Activated CD4-positive, alpha-beta T cell treated with anti-CD3 and anti-CD28 coated beads, Interleukin-2, amount 50 U/mL, for 24 hours (primary cell): ENCODE measurements around the gene CNOT1.
"Not testable (repeated sequence)": the region's sequence is repeated elsewhere in the genome, so short reads cannot be mapped to it uniquely, and the experiment has no call there.

Experiments used
- DNase-seq, 2 donors: peaks; one replicate each; pipeline ENCODE4 v3.0.0-alpha.2; 2020; ENCODE audit warnings: low read depth in 1 of 2, low spot score in 1 of 2

CNOT1 gene

DNA sequence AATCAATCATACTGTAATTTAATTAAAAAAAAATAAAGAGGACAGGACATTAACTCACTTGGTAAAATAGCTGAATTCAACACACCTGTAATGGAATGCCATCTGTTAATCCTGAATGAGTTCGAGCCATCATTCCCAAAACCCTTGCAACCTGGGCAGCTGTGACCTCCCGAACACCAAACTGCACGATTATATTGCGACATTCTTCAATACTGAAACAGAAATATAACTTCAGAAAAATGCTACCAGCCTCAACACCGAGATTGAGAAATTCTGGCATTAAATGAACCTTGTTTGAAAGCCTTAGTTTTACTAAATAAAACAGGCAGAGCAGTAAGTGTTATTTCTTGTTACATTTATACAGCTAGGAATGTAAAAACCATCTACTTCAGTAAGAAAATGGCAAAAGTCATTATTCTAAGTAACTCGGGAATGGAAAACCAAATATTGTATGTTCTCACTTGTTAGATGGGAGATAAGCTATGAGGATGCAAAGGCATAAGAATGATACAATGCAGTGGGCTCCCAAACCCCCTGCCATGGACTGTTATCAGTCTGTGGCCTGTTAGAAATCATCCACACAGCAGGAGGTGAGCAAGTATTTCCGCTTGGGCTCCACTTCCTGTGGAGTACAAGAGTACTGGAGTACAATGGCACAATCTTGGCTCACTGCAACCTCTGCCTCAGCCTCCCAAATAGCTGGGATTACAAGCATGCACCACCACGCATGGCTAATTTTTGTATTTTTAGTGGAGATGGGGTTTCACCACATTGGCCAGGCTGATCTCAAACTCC is 46.5 kb downstream of the CNOT1 start:
- DNase-seq: no peak

DNA sequence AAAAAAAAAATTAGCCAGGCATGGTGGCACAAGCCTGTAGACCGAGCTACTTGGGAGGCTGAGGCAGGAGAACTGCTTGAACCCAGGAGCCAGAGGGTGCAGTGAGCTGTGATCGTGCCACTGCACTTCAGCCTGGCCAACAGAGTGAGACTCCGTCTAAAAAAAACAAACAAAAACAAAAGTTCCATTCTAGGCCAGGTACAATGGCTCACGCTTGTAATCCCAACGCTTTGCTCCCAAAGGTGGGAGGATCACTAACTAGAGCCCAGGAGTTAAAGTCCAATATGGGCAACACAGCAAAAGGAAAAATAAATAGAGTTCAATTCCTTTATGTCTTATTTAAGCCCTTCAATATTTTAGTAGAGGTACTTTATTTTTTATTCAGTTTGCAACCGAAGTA is 47.5 kb downstream of the CNOT1 start:
- no peak for DNase-seq

DNA sequence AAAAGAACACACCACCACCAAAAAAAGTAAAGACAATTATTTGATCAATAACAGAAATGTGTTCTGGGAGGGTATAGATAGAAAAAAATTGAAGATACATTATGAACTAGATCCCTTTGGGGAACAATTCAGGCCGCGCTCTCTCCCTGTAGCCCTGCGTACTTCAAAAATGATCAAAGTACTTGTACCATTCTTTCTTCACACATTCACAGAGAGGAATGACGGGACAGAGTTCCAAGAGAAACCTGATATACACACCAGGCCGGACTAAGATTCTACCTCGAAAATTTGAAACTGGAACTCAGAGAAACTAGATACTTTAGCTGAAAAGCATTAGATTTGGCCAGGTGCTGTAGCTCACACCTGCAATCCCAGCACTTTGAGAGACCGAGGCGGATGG is 50.0 kb downstream of the CNOT1 start:
- no peak for DNase-seq

- no peak for DNase-seq
Observed at GRCh38 chr16:58578642-58579041, 51.0 kb downstream of the CNOT1 start.

- no peak for DNase-seq
Observed at GRCh38 chr16:58577141-58577540, 52.5 kb downstream of the CNOT1 start.

DNA sequence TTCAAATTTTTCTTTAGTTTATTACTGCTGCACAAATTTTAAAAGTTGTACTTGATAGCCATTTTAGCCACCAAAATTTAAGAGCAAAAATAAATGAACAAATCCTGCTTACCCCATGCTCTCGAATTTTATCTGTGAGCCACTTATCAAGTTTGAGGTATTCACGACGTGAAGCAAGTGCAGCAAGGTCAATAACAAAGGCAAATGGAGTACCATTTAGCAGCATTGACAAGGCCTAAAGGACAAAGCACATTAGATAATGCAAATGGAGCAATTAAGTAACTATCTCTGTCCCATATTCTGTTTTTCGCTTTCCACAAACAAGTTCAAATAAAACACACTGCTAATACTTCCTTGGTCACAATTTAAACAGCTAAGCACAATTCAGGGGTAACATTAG is 54.7 kb downstream of the CNOT1 start:
- no peak for DNase-seq

DNA sequence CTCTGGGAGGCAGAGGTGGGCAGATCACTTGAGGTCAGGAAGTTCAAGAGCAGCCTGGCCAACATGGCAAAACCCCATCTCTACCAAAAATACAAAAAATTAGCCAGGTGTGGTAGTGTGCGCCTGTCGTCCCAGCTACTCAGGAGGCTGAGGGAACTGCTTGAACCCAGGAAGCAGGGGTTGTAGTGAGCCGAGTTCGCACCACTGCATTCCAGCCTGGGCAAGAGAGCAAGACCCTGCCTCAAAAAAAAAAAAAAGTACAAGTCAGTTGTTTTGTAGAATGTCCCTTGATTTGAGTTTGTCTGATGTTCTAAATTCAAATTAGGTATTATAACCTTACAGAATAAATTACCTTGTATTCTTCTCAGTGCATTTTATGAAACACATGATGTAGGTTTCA is 63.9 kb downstream of the CNOT1 start:
- not testable (repeated sequence) for DNase-seq

- DNase-seq: no peak
Observed at GRCh38 chr16:58563775-58564174, 65.9 kb downstream of the CNOT1 start.

- no peak for DNase-seq
Observed at GRCh38 chr16:58563235-58563634, 66.4 kb downstream of the CNOT1 start.

- DNase-seq: no peak
Observed at GRCh38 chr16:58556678-58557077, 72.9 kb downstream of the CNOT1 start.

- DNase-seq: no peak
Observed at GRCh38 chr16:58551496-58551895, 78.1 kb downstream of the CNOT1 start.

GRCh38 chr16:58548378-58548777 is 81.2 kb downstream of the CNOT1 start:
- no peak for DNase-seq

- no peak for DNase-seq
Observed at GRCh38 chr16:58543685-58544084, 85.9 kb downstream of the CNOT1 start.

DNA sequence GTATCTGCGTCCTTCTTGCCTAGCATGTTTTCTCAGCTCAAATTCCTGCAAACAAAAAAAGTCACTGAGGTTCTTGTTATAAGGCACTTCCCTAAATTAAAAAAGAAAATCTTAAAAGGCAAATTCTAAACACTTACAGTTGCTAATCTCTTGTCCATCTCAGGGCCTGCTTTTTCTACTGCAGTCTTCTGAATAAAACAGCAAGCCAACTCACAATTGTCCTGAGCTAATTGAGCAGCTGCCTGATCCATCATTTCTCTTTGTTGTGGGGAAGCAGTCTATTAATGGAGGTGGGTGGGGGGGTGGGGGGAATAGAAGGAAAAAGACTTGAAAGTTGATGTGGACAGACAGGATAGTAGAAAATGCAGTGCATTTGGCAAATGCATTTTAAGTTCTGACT is 87.3 kb downstream of the CNOT1 start:
- no peak for DNase-seq

DNA sequence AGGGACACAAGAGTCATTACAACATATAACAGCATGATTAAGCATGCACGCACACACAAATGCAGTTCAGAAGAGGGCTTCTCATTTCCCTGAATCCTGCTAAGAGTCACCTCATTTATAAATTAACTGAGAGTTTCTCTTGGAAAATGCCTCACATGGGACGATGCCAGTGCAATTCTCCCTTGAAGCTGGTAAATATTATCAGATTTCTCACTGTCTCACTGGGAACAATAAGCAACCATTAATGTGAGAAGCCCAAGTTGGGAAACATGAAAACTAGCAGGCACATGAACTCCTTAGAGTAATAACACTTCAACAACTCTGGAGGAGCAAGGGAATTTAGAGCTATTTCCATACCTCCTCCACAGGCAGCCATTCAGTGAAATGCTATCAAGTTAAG is 87.9 kb downstream of the CNOT1 start:
- no peak for DNase-seq

- no peak for DNase-seq
Observed at GRCh38 chr16:58537124-58537906, 92.3 kb downstream of the CNOT1 start.

- DNase-seq: no peak
Observed at GRCh38 chr16:58536278-58536677, 93.3 kb downstream of the CNOT1 start.

DNA sequence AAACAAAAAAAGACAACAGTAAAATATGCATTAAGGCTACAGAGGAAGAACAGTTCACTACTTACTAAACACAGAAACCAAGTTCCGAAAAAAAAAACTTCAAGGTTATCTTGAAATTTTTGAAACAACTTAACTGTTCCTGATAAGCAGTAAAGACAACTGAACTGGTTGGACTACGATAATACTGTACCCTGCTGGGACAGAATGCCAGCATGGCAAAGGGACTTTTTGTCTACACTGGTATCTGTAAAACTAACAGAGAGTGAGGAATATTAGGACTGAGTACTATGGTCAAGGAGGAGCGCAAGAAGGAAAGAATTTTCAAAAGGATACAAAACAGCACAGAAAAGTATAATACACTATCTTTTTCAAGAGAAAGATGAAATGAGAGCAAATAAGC is 94.5 kb downstream of the CNOT1 start:
- no peak for DNase-seq

- DNase-seq: no peak
Observed at GRCh38 chr16:58533751-58534470, 95.7 kb downstream of the CNOT1 start.

GRCh38 chr16:58532414-58532813 is 97.2 kb downstream of the CNOT1 start:
- no peak for DNase-seq

DNA sequence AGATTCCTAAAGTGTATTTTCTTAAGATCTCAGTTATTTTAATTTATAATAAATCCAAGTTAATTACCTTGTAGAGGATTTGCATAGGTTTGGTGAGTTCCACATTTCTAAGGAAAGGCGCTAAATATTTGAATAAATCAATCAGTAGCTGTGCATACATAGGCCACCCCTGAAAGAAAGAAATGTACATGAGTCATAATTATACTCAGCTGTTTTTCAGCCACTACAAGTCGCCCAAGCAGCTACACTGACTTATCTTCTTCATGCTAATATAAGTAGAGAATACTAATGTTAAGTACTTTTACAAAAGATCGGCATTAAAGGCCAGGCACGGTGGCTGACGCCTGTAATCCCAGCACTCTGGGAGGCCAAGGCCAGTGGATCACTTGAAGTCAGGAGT is 99.4 kb downstream of the CNOT1 start:
- no peak for DNase-seq

DNA sequence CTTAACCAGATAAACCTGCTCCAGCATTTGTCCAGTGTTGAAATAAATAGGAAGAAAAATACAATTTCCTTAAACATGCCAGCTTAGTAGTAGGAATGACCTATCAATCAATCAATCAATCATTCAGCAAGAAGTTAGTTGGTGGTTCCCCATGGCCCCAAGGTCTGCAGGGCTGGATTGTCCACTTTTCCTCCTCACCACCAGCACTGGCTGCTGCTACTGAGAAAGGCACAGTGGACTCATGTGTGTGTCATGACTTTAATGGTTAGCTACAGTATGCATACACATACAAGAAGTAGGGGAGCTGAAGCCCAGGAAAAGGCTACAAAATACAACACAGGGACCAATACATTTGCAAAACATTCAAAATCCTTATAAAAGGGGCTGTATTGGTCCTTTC is 109.9 kb downstream of the CNOT1 start:
- DNase-seq: no peak
